Activated gamma-delta T cell treated with anti-CD3 and anti-CD28 coated beads, Interleukin-2, amount 50 U/mL, for 16 hours (primary cell): ENCODE data around the gene PUS1.
A peak's percentile ranks its signal among the peaks of the same experiment; 100 is the strongest.
"Not testable (repeated sequence)": the region's sequence is repeated elsewhere in the genome, so short reads cannot be mapped to it uniquely, and the experiment has no call there.

ENCODE experiments used
- DNase-seq: peaks from one replicate; pipeline ENCODE4 v3.0.0-alpha.2; 2020; ENCODE audit warnings: low read depth

Gene PUS1

DNA sequence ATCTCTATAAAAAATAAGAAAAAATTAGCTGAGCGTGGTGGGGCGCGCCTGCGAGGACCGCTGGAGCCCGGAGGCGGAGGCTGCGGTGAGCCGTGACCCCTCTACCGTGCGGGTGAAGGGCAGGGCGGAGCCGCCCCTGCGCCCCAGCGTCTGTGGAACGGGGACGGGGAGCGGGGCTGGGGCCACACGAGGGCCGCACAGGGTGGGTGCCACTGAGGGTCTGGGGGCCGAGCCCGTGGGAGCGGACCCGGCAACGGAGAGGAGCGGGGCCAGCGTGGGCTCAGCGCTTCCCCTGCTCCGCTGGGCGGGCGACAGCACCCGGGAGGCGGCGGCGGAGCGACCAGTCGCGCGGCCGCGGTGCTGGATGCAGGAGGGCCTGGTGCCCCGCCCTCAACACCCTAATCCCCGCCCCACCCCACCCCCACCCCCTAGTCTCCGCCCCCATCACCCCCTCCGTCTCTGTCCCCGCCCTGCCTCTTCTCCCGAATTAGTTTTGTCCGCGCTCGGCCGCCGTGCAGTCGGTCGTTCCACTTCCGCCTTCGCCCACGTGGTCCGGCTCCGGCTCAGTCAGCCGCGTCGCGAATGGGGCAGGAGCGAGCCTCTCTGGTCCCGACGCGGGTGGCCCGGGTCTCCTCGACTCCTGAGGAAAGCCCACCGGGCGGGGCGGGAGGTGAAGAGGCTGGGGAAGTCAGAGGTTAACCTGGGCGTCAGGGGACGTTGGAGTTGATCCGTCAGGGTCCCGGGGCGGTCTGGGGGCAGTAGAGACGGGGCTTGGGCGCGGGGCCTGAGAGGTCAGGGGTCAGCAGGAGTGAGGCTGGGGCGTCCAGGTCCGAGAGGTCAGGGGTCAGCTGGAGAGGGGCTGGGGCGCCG is at the start of gene PUS1:
PUS1 (plus strand) TSS at position 566 of the 870 bp plus-strand sequence. CDS start 447 bp downstream, outside the sequence.
- peak; percentile 90 for DNase-seq

DNA sequence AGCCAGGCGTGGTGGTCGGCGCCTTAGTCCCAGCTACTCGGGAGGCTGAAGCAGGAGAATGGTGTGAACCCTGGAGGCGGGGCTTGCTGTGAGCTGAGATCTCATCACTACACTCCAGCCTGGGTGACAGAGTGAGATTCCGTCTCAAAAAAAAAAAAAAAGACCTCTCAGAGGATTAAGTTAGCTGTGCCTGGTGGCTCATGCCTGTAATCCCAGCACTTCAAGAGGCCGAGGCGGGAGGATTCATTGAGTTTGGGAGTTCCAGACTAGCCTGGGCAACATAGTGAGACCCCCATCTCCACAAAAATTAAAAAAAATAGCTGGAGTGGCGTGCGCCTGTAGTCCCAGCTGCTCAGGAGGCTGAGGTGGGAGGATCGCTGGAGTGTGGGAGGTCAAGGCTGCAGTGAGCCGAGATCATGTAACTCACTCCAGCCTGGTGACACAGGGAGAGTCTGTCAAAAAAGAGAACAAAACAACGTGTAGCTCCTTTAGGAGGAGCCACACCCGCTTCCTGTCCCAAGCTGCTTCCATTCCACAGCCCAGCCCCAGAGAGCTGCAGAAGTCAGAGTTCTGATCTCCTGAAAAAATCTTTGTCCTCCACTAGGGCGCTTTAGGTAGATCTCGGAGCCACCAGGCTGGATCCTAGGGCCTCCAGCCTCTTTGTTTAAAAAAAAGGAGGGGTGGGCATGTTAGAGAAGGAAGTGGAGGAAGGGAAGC is 46.1 kb upstream of the PUS1 start:
- DNase-seq, result no peak

DNA sequence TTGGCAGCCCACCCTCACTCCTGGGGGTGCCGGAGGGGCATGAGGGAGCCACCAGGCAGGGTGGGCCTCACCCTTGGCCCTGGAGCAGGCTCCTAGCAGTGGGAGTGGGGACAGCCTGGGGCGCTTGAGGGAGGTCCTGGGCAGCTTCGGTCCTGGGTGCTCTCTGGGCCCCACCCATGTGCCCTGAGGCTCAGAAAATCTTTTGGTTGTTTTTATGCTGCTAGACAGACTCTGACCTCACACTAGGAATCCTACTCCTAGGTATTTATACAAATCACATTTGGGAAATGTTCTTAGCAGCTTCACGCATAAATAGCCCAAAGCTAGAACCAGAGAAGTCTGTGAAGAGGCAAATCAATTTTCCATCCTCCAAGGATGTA is 45.6 kb upstream of the PUS1 start:
- DNase-seq, result no peak

DNA sequence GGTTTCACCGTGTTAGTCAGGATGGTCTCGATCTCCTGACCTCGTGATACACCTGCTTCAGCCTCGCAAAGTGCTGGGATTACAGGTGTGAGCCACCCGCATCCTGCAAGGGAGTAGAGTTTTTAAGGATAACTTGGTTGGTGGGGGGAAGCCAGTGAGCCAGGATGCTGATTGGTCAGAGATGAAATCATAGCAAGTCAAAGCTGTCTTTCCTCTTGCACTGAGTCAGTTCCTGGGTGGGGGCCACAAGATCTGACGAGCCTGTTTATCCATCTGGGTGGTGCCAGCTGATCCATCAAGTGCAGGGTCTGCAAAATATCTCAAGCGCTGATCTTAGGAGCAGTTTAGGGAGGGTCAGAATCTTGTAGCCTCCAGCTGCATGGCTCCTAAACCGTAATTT is 44.0 kb upstream of the PUS1 start:
- DNase-seq, result not testable (repeated sequence)

DNA sequence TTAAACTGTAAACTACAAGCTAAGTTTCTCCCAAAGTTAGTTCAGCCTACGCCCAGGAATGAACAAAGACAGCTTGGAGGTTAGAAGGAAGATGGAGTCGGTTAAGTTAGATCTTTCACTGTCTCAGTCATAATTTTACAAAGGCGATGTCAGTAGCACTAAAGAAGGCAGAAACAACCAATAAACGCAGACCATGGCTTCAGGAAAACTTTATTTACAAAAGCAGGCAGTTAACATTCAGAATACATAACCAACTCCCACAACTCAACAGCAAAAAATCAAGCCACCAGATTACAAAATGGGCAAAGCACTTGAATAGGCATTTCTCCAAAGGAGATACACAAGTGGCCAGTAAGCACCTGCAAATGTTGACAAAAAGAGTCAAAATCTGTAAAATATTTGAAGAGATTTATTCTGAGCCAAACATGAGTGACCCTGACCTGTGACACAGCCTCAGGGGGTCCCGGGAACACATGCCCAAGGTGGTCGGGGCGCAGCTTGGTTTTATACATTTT is 43.5 kb upstream of the PUS1 start:
- no peak for DNase-seq

DNA sequence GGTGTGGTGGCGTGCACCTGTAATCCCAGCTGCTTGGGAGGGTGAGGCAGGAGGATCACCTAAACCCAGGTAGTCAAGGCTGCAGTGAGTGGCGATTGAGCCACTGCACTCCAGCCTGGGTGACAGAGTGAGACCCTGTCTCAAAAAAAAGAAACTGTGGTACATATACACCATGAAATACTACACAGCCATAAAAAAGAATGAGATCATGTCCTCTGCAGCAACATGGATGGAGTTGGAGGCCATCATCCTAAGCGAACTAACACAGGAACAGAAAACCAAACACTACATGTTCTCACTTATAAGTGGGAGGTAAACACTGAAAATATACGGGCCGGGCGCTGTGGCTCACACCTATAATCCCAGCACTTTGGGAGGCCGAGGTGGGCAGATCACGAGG is 37.4 kb upstream of the PUS1 start:
- not testable (repeated sequence) for DNase-seq

DNA sequence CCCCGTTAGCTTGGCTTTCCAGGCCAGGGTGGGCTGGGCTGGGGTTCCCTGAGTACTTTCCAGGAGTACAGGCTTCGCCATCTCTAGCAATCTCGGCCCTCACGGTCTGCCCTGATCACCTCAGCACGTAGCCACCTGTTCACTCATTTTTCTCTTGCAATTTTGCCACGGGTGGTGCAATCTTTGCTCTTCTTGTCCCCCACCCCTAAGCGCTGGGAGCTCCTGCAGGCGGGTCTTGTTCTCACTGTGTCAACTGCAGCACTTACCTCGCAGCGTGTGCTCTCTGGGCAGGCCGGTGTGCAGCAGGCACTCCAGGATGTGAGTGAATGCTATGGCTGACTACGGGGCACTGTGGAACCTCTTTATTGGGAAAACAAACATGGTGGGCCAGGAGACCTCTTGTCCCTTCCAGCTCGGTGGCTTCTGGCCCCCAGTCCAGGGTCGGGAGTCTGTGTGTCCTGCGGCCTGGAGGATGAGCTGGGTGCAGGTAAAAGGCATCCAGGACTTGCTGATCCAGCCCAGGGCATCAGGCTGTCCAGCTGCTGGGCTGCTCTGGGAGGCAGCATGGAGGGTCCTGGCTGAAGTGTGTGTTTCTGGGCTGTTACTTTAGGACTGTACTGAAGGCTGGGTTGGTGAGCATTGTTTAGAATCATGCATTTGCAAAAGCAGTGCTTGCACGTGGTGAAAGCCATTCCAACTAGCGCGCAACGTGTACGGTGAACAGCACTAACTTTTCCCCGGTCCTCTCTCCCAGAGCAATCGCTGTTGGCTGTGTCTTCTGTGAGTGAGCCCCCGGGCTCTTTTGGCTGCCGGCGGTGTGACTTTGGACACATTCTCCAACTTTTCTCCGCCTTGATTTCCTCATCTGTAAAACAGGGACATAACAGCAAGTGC is 36.1 kb upstream of the PUS1 start:
- DNase-seq, result no peak

DNA sequence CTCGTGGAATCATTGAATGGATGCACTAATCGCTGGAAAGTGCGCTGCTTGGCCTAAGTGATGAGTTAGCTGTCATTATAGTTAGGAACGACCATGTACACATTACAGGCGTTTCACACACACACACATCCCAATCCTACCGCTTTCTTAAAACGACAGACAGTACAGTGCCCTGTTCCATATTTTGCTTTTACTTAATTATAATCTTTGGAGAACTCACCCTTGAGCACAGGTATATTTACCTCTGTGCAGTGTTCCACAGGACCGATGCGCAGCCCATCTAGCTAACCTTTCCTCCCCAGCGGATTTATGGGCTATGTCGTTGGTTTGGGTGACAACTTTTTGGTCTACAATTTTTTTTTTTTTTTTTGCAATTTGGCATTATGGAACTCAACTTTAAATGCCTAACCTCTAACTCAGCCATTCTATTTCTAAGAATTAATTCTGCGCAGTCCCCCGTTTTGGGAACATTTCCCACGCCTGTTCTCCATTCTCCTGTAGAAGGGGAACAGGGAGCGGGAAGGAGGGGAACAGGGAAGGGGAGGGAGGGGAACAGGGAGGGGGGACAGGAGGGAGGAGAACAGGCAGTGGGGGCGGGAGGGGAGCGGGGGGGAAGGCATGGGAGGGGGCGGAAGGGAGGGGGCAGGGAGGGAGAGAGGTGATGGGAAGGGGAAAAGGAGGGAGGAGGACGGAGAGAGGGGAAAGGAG is 35.3 kb upstream of the PUS1 start:
- DNase-seq, result no peak

DNA sequence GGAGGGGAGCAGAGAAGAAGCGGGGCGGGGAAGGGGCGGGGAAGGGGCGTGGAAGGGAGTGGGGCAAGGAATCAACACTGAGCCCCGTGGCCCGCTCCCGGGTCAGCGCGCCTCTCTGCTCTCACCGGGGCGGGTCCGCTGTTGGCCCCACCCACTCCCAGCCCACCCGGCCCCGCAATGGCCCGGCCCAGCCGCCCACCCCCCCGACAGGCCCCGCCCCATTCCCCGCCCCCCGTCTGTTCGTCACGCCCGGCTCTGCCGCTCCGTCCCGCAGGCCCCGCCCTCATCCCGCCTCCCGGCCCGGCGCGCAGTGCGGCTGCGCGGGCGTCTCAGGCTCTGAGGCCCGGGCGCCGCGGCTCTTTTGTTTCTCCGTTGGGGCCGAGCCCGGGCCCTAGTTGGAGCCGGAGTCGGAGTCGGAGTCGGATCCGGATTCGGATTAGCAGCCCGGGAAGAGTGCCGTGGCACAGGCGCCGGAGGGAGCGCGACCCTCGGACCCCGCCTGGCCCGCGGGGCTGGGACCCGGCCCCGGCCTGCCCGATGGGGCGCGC is 34.7 kb upstream of the PUS1 start, which contains the start of gene ULK1:
ULK1 (plus strand) TSS at position 310 of the 548 bp plus-strand sequence. CDS start 380 bp downstream, outside the sequence.
- peak; percentile 88 for DNase-seq

DNA sequence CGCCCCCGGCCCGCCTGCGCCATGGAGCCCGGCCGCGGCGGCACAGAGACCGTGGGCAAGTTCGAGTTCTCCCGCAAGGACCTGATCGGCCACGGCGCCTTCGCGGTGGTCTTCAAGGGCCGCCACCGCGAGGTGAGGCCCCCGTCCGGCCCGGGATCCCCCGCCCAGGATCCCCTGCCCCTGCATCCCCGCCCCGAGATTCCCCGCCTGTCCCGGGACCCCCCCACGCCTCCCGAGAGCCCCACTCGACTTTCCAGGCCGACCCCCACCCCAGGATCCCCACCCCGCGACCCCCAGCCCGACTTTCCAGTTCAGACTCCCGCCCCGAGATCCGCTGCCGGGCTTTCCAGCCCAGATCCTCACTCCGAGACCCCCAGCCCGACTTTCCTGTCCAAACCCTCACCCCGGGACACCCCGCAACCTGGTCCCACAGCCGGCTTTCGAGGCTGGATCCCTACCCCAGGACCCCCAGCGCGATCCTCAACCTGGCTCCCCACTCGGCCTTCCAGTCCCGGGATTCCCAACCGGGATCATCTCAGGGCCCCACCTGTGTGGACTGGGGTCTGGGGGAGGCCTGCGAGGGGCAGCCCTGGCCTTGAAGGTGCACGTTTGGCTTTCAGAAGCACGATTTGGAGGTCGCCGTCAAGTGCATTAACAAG is 34.0 kb upstream of the PUS1 start:
- DNase-seq, result no peak

DNA sequence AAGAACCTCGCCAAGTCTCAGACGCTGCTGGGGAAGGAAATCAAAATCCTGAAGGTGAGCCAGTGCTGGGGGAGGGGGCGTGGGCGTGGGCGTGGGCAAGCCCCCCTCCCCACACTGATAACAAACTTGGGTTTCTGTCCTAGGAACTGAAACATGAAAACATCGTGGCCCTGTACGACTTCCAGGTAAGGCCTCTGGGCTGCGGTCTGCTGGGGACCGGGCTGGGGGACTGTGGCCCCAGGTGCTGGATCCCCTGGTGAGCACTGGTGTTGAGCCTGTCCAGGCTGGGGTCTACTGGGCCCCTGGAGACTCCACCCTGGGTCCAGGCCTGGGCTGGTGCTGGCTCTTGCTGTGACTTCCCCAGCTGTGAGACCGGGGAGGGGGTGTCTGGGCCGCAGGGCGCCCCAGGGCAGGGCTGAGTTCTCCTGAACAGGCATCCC is 33.4 kb upstream of the PUS1 start:
- DNase-seq, result no peak

DNA sequence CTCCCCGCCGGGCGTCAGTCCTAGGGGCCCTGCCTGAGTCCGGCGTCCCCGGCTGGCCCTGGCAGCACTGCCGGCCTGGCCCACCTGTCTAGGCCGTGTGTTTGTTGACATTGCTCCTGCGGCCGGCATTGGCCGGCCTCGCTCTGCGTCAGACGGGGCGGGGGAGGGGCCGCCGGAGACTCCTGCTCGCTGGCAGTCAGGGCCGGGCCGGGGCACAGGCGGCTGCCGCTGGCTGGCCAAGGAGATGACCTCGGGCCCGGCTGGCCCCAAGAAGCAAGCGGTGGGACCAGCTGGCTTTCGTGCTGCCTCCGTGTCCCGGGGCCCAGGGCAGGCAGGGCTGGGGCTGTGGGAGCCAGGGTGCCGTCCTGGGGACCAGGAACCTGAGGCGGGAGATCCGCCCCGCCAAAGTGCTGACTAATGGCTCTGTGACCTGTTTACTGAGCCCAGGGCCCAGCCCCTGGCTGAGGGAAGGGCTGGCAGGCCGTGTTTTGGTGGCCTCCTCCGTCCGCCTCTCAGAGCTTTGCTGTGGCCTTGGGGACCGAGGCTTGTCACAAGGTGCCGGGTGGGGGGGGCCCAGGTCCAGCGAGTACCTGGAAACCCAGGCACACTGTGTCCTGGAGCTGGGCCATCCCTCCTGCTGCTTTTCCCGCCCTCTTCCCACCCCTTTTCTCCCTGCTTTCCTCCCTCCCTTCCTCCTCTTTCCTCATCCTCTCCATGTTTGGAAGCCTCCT is 32.8 kb upstream of the PUS1 start:
- DNase-seq, result peak; percentile 47

DNA sequence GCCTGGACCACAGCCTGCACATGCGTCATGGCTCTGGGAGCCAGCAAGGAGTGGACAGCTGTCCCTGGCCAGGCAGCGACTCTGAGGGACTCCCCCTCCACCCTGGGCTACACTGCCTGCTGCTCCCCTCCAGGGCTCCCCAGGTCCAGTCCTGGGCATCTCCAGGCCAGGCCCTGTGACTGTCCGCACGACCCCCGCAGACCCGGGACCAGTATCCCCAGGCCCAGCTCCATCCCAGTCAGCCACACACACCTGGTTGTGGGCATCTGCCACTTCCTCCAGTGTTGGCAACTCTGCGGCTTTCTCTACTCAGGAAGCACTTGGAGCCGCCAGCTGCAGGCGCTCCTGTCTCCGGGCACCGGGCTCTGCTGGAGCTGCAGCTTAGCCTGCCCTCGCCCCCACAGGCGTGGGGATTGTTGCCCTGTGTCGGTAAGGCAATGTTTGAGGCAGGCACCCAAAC is 32.2 kb upstream of the PUS1 start:
- no peak for DNase-seq

DNA sequence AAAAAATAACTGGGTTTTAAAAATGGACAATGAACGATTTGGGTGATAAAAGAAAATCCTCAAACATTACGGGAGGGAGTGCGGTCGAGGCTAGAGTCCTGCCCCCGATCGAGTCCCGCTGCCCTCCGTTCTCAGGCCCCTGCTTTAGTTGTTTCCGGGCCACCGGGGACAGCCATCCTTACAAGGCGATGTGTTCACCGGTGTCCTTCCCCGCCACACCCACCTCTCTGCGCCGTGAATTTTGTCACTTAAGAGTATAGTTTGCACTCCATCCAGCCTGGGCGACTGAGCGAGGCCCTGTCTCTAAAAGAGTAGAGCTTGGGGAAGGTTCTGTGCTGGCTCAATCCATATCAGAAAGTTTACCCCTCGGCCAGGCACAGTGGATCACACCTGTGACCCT is 31.8 kb upstream of the PUS1 start:
- no peak for DNase-seq

DNA sequence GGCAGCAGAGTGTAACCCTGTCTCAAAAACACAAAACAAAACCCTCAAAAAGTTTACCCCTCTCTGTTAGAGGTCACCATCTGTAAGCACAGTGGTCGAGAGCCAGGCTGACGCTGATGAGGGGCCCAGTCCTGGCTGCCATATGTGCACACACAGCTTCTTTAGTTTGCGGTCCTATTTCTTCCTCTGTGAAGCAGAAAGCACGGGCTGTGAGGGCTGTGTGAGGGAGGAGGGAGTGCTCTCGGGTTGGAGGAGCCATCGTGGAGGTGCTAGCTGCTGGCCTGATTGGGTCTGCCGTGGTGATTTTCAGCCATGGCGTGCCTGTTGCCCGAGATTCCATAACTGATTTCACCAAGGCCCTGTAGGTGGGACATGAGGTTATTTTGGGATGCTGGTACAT is 31.2 kb upstream of the PUS1 start:
- DNase-seq, result no peak

DNA sequence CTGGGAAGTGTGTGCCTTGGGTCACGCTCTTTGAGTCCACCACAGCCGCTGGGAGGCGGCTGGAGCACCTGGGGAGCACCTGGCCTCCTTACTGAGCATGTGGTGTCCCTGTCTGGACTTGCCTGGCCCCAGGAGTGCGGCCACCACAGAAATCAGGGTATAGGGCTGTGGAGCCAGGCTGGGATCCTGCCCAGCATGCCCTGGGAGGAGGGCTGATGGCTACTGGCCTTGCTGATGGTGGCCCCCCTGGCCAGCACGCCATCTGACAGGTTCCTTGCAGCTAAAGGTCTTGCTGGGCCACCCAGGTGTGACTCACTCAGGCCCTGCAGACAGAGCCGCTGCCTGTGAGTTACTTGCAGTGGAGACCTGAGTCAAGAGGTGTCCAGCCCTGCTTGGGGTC is 28.7 kb upstream of the PUS1 start:
- DNase-seq, result no peak

DNA sequence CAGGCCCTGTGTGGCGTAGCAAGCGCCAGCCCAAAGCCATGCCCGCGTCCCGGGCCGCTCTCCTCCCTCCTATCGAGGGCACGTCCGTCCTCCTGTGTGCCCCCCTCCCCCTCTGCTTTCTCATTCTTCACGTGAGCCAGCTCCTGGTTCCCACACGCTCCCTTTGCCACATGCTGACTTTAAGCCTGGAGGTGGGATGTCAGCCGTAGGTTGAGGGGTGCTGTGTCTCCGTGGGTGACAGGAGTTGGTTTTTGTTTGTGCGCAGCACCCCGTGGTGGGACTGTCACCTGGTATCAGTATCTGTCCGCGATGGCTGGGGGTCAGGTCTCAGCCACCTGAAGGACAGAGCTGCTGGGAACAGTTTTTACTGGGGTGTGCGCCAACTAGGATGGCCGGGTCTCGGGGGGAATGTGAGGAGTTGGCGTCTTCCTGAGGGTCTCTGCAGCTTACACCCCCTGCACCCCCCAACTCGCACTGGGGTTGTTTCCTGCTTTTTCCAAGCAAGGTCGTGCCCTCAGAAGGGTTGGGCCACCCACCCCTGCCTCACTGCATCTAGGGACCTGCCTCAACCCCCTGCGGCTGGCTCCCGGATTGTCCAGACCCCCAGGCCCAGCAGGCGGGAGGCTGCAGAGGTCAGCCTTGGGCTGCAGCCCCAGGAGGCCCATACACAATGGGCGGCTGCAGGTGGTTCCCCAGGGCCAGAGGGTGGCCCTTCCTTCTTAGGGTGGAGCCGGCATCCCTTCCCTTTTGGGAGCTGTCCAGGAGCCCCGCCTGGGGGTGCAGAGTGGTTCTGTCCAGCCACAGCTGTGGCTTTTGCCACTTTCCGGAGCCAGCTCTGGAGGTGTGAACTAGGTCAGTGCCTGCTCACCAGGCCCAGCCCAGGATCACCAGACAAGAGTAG is 27.4 kb upstream of the PUS1 start:
- DNase-seq, result no peak
